HepG2 (cell line): ENCODE measurements around the gene HRH3. TPM values are rescaled to one million over a fixed set of nuclear protein-coding genes. Genes with fewer than 3 reads are reported as not detected.

Source experiments
- ATAC-seq: fragments of 200-7000 bp; cut with Tn5 transposase; 3 replicates; pipeline ENCODE4 v1.9.1; 2020; ENCODE audit warnings: mild to moderate bottlenecking, moderate library complexity
- BruUV-seq: library from RNA; stranded (reverse); fragments of 400-500 nt; replicated peaks from 2 replicates; lab custom pipeline; 2021; lab: Mats Ljungman, UMichigan
- CTCF ChIA-PET: fragments of 300-600 bp; formaldehyde crosslinking; extraction: SDS; loops from one replicate; lab custom pipeline; 2021; ENCODE audit warnings: low total read pairs, inconsistent platforms, low intra/inter-chr PET ratio; lab: Yijun Ruan, JAX
- POLR2A ChIA-PET: fragments of 350-600 bp; sonication (Branson Sonifier 250); formaldehyde crosslinking; loops from one replicate; lab custom pipeline; 2020; ENCODE audit warnings: antibody characterized with exemption, inconsistent platforms; lab: Yijun Ruan, JAX
- DNase-seq: peaks from one replicate; pipeline ENCODE4 v3.0.0-alpha.2; 2015; ENCODE audit warnings: low spot score
- FAIRE-seq: peaks from 3 replicates; lab custom pipeline; 2011; peaks lifted over from hg19 to GRCh38; lab: Jason Lieb, UNC
- H2AFZ ChIP-seq: one replicate; pipeline ENCODE4 v1.6.1; 2011; ENCODE audit warnings: low read length, inconsistent platforms
- H3K27ac ChIP-seq: fragments of 300-600 bp; 3 replicates; pipeline ENCODE4 v1.8.0; 2011; ENCODE audit warnings: mixed run types, mild to moderate bottlenecking, mixed read lengths, low read length, inconsistent platforms; ENCODE audit not compliant: insufficient read depth; ENCODE audit errors: extremely low read length
- H3K27me3 ChIP-seq, 2 experiments: fragments of 200-600 bp in 1 of 2; 2 replicates in 1 of 2; 3 replicates in 1 of 2; pipeline versions ENCODE4 v1.6.0 to v1.8.0; 2011; ENCODE audit warnings: low read length in 2 of 2, mild to moderate bottlenecking in 2 of 2, moderate library complexity in 2 of 2, inconsistent platforms in 1 of 2; ENCODE audit not compliant: insufficient read depth in 2 of 2, control insufficient read depth in 1 of 2
- H3K36me3 ChIP-seq, 2 experiments: fragments of 200-600 bp in 1 of 2; replicated peaks in 1 of 2; 2 replicates in 1 of 2; 3 replicates in 1 of 2; pipeline versions ENCODE4 v1.5.1 to v1.8.0; 2011; ENCODE audit warnings: low read length in 2 of 2, inconsistent platforms in 1 of 2; ENCODE audit not compliant: insufficient read depth in 2 of 2, control insufficient read depth in 1 of 2
- H3K4me1 ChIP-seq: 2 replicates; pipeline ENCODE4 v1.5.1; 2012; ENCODE audit warnings: low read length, inconsistent platforms; ENCODE audit not compliant: insufficient read depth
- H3K4me2 ChIP-seq: 2 replicates; pipeline ENCODE4 v1.6.0; 2011; ENCODE audit warnings: low read depth, low read length, inconsistent platforms
- H3K4me3 ChIP-seq, 3 experiments: fragments of 200-600 bp in 1 of 3; sonication (generic), shearing (Covaris generic) in 1 of 3; replicated peaks in 1 of 3; 2 replicates each; pipeline ENCODE4 v1.5.1; 2011 to 2016; ENCODE audit warnings: low read length in 3 of 3, inconsistent platforms in 2 of 3, low read depth in 2 of 3, mild to moderate bottlenecking in 2 of 3, control low read depth in 1 of 3, mixed read lengths in 1 of 3; ENCODE audit not compliant: insufficient read depth in 1 of 3
- H3K79me2 ChIP-seq: one replicate; pipeline ENCODE4 v1.6.1; 2011; ENCODE audit warnings: low read length, inconsistent platforms; ENCODE audit not compliant: insufficient read depth
- H3K9ac ChIP-seq: 2 replicates; pipeline ENCODE4 v1.6.0; 2011; ENCODE audit warnings: mild to moderate bottlenecking, low read depth, low read length, inconsistent platforms; ENCODE audit not compliant: insufficient read depth
- H3K9me3 ChIP-seq: 2 replicates; pipeline ENCODE4 v1.5.1; 2012; ENCODE audit warnings: mild to moderate bottlenecking, low read length
- H4K20me1 ChIP-seq: 2 replicates; pipeline ENCODE4 v1.6.0; 2011; ENCODE audit warnings: inconsistent platforms, mild to moderate bottlenecking, low read length, moderate library complexity; ENCODE audit not compliant: insufficient read depth
- ATF2 ChIP-seq: sonication (generic); formaldehyde crosslinking; IDR thresholded peaks from 2 replicates; pipeline ENCODE4 v1.4.0; 2020; ENCODE audit warnings: missing genetic modification reagents
- CBX1 ChIP-seq: IDR thresholded peaks from one replicate; pipeline ENCODE4 v1.6.1; 2016; ENCODE audit warnings: antibody characterized with exemption, low read depth
- FOXA3 ChIP-seq: IDR thresholded peaks from 2 replicates; pipeline ENCODE4 v1.6.1; 2016; ENCODE audit warnings: missing genetic modification reagents, missing compliant biosample characterization
- GRHL1 ChIP-seq: sonication (generic); formaldehyde crosslinking; conservative IDR thresholded peaks from 2 replicates; pipeline ENCODE4 v1.8.0; 2022; ENCODE audit warnings: missing genetic modification reagents
- IKZF1 ChIP-seq: fragments of 450-650 bp; IDR thresholded peaks from 2 replicates; pipeline ENCODE4 v1.7.1; 2016
- NFE2L2 ChIP-seq: fragments of 150-350 bp; IDR thresholded peaks from 2 replicates; pipeline ENCODE4 v1.6.1; 2014; ENCODE audit warnings: low read length
- NR2F1 ChIP-seq, 2 experiments: fragments of 450-650 bp in 1 of 2; formaldehyde crosslinking in 1 of 2; IDR thresholded peaks; 2 replicates each; pipeline versions ENCODE4 v1.5.0 to v1.6.1; 2016 to 2020; ENCODE audit warnings: mild to moderate bottlenecking in 1 of 2, missing compliant biosample characterization in 1 of 2, missing genetic modification reagents in 1 of 2, moderate library complexity in 1 of 2
- PHF8 ChIP-seq: sonication (generic); formaldehyde crosslinking; IDR thresholded peaks from 2 replicates; pipeline ENCODE4 v1.5.0; 2020; ENCODE audit warnings: missing genetic modification reagents
- PRPF4 ChIP-seq: fragments of 200-400 bp; formaldehyde crosslinking; IDR thresholded peaks from 2 replicates; pipeline ENCODE4 v1.6.1; 2016; ENCODE audit warnings: low read length, low read depth; ENCODE audit not compliant: poor library complexity, severe bottlenecking
- SCMH1 ChIP-seq: sonication (generic); formaldehyde crosslinking; IDR thresholded peaks from 2 replicates; pipeline ENCODE4 v1.9.0; 2021; ENCODE audit warnings: missing genetic modification reagents, mild to moderate bottlenecking, borderline replicate concordance
- SRSF1 ChIP-seq: fragments of 200-400 bp; formaldehyde crosslinking; optimal IDR thresholded peaks from 2 replicates; pipeline ENCODE3; 2017; ENCODE audit warnings: mild to moderate bottlenecking, low read depth, low read length, moderate library complexity
- TMF1 ChIP-seq: sonication (generic); formaldehyde crosslinking; IDR thresholded peaks from 2 replicates; pipeline ENCODE4 v1.8.1; 2022; ENCODE audit warnings: low read depth, missing genetic modification reagents
- TRIM24 ChIP-seq: sonication (generic); formaldehyde crosslinking; IDR thresholded peaks from 2 replicates; pipeline ENCODE4 v1.8.0; 2022; ENCODE audit warnings: mild to moderate bottlenecking, missing genetic modification reagents
- ZNF235 ChIP-seq: sonication (generic); formaldehyde crosslinking; IDR thresholded peaks from 2 replicates; pipeline ENCODE4 v1.8.1; 2023; ENCODE audit warnings: mild to moderate bottlenecking, missing genetic modification reagents, borderline replicate concordance
- ZNF550 ChIP-seq: sonication (generic); formaldehyde crosslinking; IDR thresholded peaks from 2 replicates; pipeline ENCODE4 v1.4.0; 2020; ENCODE audit warnings: mild to moderate bottlenecking, missing genetic modification reagents, borderline replicate concordance
- ZNF567 ChIP-seq: sonication (generic); formaldehyde crosslinking; IDR thresholded peaks from 2 replicates; pipeline ENCODE4 v1.8.1; 2023; ENCODE audit warnings: mild to moderate bottlenecking, missing genetic modification reagents, borderline replicate concordance
- ZNF580 ChIP-seq: IDR thresholded peaks from 2 replicates; pipeline ENCODE4 v1.6.1; 2016; ENCODE audit warnings: low read depth, borderline replicate concordance
- ZNF607 ChIP-seq: sonication (generic); formaldehyde crosslinking; IDR thresholded peaks from 2 replicates; pipeline ENCODE4 v1.5.1; 2020; ENCODE audit warnings: missing genetic modification reagents, mild to moderate bottlenecking, borderline replicate concordance
- WGBS: methylation state at CpG from one replicate; pipeline ENCODE4 v1.1.6; 2017; ENCODE audit warnings: low lambda C conversion rate; 5-methylcytosine and 5-hydroxymethylcytosine counted together
- in situ Hi-C: cut with HindIII; loops from 2 replicates; pipeline ENCODE4 v1.10.0; 2017; ENCODE audit warnings: low pct_unique_long_range_greater_than_20kb; ENCODE audit not compliant: extremely low pct_ligation_motif_present
- intact Hi-C: fragments of 100-400 bp; cut with micrococcal nuclease; formaldehyde crosslinking; loops from one replicate; pipeline ENCODE4 v1.10.0; 2022; ENCODE audit not compliant: unreplicated experiment
- polyA plus RNA-seq, 8 experiments: library from polyadenylated mRNA; depleted of rRNA in 3 of 8; stranded (reverse) in 7 of 8; unstranded in 1 of 8; fragments of >200 nt; fragmentation: Illumina TruSeq in 4 of 8; extraction: Trizol in 4 of 8; gene quantifications; 2 replicates each; pipeline versions ENCODE4 v1.2.1 to v1.2.3, GENCODE V29; 2011 to 2016; ENCODE audit warnings: low read depth in 4 of 8, missing spikeins in 1 of 8, mixed read lengths in 1 of 8; ENCODE audit not compliant: insufficient read depth in 1 of 8
- total RNA-seq, 5 experiments: library from RNA; depleted of rRNA; stranded (reverse); fragments of >200 nt; fragmentation: Illumina TruSeq; extraction: Trizol; gene quantifications; 2 replicates each; pipeline ENCODE4 v1.2.3, GENCODE V29; 2016; ENCODE audit warnings: low read depth in 1 of 5

The HRH3 gene
- total and polyA plus RNA-seq, 2 of the 13 experiments (the other 11 are each of a cell fraction or from before 2014, with no cell fraction given) = 0.18 TPM; not detected in 1

- WGBS = 20% methylated on average over 10 of the region's 10 CpGs
- no peak overlapping the region for H3K9ac ChIP-seq
- H3K79me2 ChIP-seq = no peaks in the 10 kb centered on the region
- DNase-seq (no peak), ATAC-seq (no peak), FAIRE-seq (no peak)
- in situ Hi-C loops (no loop called here), intact Hi-C loops (no loop called here)
- peaks cover 24% of the 10 kb centered on the region for H3K4me1 ChIP-seq
- H3K27ac ChIP-seq = no peak overlapping the region
- ChIA-PET POLR2A (no interaction called here), CTCF (no interaction called here)
- TF ChIP-seq PRPF4 (no peak), NR2F1 (CRISPR knock-in tag; IDR thresholded peaks at IDR 0.05) (no peak), ZNF580 (CRISPR knock-in tag) (no peak), TMF1 (CRISPR knock-in tag) (no peak), TRIM24 (no peak), SRSF1 (no peak), PHF8 (CRISPR knock-in tag) (no peak), ATF2 (CRISPR knock-in tag) (no peak), NFE2L2 (no peak), SCMH1 (CRISPR knock-in tag) (no peak), CBX1 (no peak), FOXA3 (CRISPR knock-in tag) (no peak), IKZF1 (no peak), ZNF235 (CRISPR knock-in tag) (no peak), ZNF550 (CRISPR knock-in tag) (no peak), ZNF607 (CRISPR knock-in tag) (no peak), GRHL1 (CRISPR knock-in tag) (no peak), ZNF567 (CRISPR knock-in tag) (no peak)
- no peaks in the 10 kb centered on the region; the same call in 1 of the 2 replicates for H4K20me1 ChIP-seq
- no peak overlapping the region for H3K4me2 ChIP-seq
- no peak overlapping the region for H3K4me3 ChIP-seq
- no peaks in the 10 kb centered on the region for H3K36me3 ChIP-seq
- BruUV-seq = no TSS peak
- H3K9me3 ChIP-seq = no peaks in the 10 kb centered on the region
- H2AFZ ChIP-seq = no peak overlapping the region
- peaks cover 48 to 69% of the 10 kb centered on the region in 2 experiments for H3K27me3 ChIP-seq
Measured at GRCh38 chr20:62212299-62212698, 7.8 kb downstream of the HRH3 start.
